HG03432 (cell line): ENCODE data around the gene PTX4.

Experiments
- ATAC-seq: cut with Tn5 transposase; IDR thresholded peaks from one replicate; pipeline ENCODE4 v1.9.1; 2021; ENCODE audit warnings: mild to moderate bottlenecking, moderate library complexity; ENCODE audit not compliant: unreplicated experiment

The PTX4 gene

GRCh38 chr16:1501630-1502029, 12.9 kb upstream of the PTX4 start:
- no peak for ATAC-seq

- ATAC-seq, result no peak
Observed at GRCh38 chr16:1500465-1501150, 11.9 kb upstream of the PTX4 start.

GRCh38 chr16:1499756-1500464, 11.2 kb upstream of the PTX4 start:
- no peak for ATAC-seq

GRCh38 chr16:1498899-1499676, 10.3 kb upstream of the PTX4 start:
- no peak for ATAC-seq

GRCh38 chr16:1497014-1497598, 8.4 kb upstream of the PTX4 start:
- no peak for ATAC-seq

- ATAC-seq, result no peak
Observed at GRCh38 chr16:1496464-1496863, 7.7 kb upstream of the PTX4 start.

- ATAC-seq, result no peak
Observed at GRCh38 chr16:1495889-1496262, 7.1 kb upstream of the PTX4 start.

GRCh38 chr16:1495211-1495888, 6.6 kb upstream of the PTX4 start:
- ATAC-seq, result no peak

GRCh38 chr16:1494711-1495110, 6.0 kb upstream of the PTX4 start:
- ATAC-seq, result no peak

- no peak for ATAC-seq
Observed at GRCh38 chr16:1494129-1494640, 5.4 kb upstream of the PTX4 start.

- peak; percentile 10 for ATAC-seq
Observed at GRCh38 chr16:1493746-1494094, 5.0 kb upstream of the PTX4 start.

- ATAC-seq, result peak; percentile 73
Observed at GRCh38 chr16:1492923-1493745, 4.4 kb upstream of the PTX4 start, which contains the start of gene TELO2. TSS of gene TELO2 (plus strand) at chr16:1493360. CDS start at chr16:1494282, 922 bp downstream.

- no peak for ATAC-seq
Observed at GRCh38 chr16:1492082-1492922, 3.6 kb upstream of the PTX4 start.

GRCh38 chr16:1491327-1491726, 2.6 kb upstream of the PTX4 start:
- no peak for ATAC-seq

- no peak for ATAC-seq
Observed at GRCh38 chr16:1489077-1489476, 333 bp upstream of the PTX4 start.

GRCh38 chr16:1488054-1488601, 616 bp downstream of the PTX4 start:
- no peak for ATAC-seq

- ATAC-seq, result no peak
Observed at GRCh38 chr16:1487395-1488053, 1.2 kb downstream of the PTX4 start.
